KOPT-K1 (cell line): ENCODE results near the gene ZNF710.

Source experiments
- H3K27ac ChIP-seq: fragments of 200-600 bp; sonication (generic); 2 replicates; pipeline ENCODE4 v1.5.1; 2016; ENCODE audit warnings: antibody characterized with exemption, mild to moderate bottlenecking, low read depth, low read length; ENCODE audit not compliant: poor library complexity, severe bottlenecking
- H3K36me3 ChIP-seq: fragments of 200-600 bp; sonication (generic); 2 replicates; pipeline ENCODE4 v1.5.1; 2017; ENCODE audit warnings: antibody characterized with exemption, mild to moderate bottlenecking, low read length, moderate library complexity; ENCODE audit not compliant: insufficient read depth
- H3K9me3 ChIP-seq: fragments of 200-600 bp; sonication (generic); 2 replicates; pipeline ENCODE4 v1.5.1; 2017; ENCODE audit warnings: antibody characterized with exemption, low read length, mild to moderate bottlenecking; ENCODE audit not compliant: insufficient read depth, poor library complexity, severe bottlenecking

ZNF710 gene

DNA sequence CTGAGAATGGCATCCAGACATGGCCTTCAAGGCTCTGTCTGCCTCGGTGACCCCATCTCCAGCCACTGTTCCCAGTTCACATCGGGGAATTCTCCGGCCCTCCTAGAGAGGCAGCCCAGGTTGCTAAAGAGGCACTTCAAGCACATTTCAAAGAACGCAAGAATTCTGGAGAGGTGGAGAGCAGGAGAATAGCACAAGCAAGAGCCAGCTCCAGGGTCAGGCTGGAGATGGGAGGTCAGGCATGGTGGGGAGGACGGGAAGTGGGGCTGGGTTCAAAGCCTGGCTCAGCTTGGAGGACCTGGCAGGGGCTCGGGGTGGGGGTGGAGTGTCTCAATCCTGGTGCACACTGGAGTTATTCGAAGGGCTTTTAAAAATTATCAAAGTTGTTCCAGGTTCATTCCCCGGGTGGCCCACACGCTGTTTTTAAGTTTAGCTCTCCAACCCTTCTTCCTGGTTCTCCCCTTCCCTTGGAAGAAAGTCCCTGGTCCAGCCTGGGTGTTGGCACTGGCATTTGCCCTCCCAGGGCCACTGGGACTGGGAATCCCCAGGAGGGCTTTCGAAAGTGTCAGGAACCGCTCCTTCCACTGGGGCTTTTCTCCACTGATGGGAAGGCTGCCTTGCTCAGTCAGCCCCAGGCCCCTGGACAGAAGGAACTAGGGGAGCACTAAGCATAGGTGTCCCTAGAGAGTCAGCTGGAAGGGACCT is 35.8 kb downstream of the ZNF710 start:
- no peaks in the 10 kb centered on the region for H3K9me3 ChIP-seq
- peak overlapping the region; percentile 54 for H3K27ac ChIP-seq
- H3K36me3 ChIP-seq = no peaks in the 10 kb centered on the region

DNA sequence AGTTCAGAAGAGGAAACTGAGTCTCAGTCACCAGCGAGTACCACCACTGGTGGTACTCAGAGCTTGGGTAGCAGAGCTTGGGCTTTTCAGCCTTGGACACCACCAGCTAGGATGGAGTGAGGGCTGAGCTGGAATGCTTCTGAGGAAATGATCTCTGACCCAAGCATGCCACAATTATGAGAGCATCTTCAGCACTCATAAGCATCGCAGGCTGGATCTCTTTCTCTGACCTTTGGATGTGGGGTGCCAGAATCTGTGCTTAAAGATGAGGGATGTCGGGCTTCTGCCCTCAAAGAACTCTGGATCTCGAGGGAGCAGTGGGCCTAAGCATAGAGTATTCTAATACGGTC is 36.4 kb downstream of the ZNF710 start:
- Histone ChIP-seq H3K27ac (peak overlapping the region; percentile 54), H3K9me3 (no peaks in the 10 kb centered on the region), H3K36me3 (no peaks in the 10 kb centered on the region)

DNA sequence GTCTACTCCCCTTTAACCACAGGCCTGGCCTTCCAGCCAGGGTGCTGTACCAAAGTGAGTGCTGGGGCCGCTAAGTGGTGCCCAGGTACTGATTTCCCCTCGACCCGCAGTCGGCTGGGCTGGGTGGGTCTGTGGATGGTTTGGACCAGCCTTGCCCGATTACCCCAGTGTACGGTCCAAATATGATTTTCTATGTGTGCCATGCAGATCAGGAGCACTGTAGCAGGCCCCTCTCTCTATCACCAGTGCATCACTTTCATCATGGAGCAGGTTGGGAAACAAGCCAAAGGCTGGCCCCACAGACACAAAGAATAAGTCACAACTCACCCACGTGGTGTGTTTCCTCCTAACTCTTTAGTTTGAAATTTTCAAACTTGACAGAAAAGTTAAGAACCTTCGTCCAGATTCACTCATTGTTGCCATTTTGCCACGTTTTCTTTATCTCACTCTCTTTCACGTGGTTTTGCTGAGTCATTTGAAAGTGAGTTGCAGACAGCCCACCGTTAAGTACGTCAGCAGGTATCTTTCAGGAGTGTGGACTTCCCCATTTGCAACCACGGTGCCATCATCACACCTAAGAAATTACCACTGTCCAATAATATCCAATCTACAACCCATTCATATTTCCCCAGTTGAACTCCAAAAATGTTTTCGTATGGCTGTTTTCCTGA is 37.0 kb downstream of the ZNF710 start:
- H3K36me3 ChIP-seq = no peaks in the 10 kb centered on the region
- H3K27ac ChIP-seq = peak overlapping the region; percentile 54
- H3K9me3 ChIP-seq = no peaks in the 10 kb centered on the region

DNA sequence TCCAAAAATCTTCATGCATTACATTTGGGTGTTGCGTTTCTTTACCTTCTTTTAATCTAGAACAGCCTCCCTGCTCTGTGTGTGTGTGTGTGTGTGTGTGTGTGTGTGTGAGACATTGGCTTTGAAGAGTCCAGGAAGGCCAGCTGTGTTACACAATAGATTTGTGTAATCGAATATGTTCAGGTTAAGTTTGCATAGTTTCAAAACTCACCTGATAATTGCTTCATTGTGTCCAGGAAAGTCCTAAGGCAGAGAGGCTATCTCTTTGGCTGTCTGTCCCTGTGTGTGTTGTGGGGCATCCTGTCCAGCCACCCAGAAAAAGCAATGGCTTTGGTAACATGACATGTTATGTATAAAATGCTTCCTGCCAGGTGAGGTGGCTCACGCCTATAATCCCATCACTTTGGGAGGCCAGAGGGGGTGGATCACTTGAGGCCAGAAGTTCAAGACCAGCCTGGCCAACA is 37.5 kb downstream of the ZNF710 start:
- no peaks in the 10 kb centered on the region for H3K36me3 ChIP-seq
- H3K9me3 ChIP-seq = no peaks in the 10 kb centered on the region
- H3K27ac ChIP-seq = peak overlapping the region; percentile 54

DNA sequence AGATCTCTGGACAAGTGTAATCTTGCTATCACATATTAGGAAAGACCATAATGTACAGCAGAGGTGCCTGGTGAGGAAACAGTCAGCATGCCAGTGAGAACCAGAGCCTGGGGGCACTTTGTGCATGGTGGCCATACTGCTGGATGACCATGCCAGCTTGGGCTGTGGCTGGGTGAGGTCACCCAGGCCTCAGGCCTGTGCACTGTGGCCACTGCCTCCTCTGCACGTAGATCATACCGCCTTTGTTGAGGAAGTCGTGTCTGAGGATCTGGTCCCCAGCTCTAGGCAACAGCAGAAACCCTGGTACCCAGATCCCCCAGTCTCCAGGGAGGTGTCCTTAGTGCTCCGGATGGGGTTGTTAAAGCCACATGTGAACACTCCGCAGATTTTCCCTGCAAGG is 38.9 kb downstream of the ZNF710 start:
- Histone ChIP-seq H3K36me3 (no peaks in the 10 kb centered on the region), H3K9me3 (no peaks in the 10 kb centered on the region), H3K27ac (no peak overlapping the region)

DNA sequence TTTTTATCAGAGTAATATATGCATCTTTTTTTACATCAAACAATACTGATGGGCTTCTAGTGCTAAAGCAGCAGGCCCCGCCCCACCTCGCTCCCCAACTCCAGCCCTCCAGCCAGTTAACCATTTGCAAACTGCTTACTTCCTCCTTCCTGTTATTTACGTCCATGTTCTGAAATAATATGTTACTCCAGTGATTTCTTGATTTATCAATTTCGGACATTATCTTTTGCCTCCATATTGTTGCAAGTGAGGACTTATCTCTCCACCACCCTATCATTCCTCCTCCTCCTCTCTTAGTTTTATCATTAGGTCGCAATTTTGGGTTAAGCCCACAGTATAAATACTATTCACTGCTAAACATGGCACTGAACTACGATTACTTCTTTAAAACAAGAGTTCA is 39.5 kb downstream of the ZNF710 start:
- Histone ChIP-seq H3K36me3 (no peaks in the 10 kb centered on the region), H3K9me3 (no peaks in the 10 kb centered on the region), H3K27ac (no peak overlapping the region)

DNA sequence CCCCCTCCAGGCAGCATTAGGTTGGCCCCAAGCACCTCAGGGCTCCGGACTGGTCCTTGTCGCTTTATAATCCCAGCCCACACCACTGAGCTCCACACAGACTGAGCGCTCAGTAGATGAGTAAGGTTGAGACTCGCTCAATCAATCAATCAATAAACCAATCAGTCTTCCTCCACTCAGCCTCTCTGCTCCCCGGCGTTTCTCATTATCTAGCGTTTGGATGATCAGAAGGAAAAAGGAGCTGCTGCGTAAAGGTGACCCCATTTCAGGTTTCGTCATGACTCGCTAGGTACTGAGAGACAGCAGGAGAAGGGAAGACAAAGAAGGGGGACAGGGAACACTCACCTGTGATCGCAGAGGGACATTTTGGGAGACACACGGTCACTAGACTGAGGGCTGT is 41.2 kb downstream of the ZNF710 start:
- Histone ChIP-seq H3K9me3 (no peaks in the 10 kb centered on the region), H3K27ac (no peak overlapping the region), H3K36me3 (no peaks in the 10 kb centered on the region)

DNA sequence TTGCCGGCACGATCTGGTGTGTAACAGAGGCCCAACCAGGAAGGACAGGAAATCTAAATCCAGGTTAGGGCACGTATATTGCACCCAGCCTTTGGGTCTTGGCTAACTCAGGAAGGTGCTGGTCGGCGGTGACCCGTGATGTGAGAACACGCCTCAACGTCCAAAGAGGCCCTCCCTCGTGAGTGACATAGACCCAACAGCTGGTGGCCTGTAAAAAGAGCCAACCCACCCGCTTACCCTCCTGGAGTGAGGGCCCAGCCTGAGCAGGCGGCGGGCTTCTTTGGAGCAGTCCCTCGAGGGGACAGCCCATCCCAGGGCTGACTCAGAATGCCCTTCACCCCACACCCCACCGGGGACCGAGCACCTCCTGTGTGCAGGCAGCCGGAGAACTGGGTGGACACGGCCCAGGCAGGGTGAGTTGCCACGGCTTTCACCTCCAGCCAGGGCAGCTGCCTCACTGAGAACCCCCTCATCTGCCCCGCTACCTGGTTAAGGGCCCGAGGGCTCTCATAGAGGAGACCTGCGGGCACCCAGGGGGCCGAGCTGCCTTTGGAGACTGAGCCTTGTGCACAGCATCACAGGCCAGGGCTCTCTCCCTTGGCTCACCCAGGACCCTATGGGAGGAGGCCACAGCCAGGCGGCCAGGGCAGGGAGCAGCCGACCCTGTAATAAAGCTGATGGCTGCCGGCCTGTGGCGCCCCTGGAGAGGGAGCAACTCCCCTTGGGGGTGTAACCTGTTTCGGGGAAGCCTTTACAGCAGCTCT is 41.8 kb downstream of the ZNF710 start:
- H3K27ac ChIP-seq = no peak overlapping the region
- no peaks in the 10 kb centered on the region for H3K9me3 ChIP-seq
- H3K36me3 ChIP-seq = no peaks in the 10 kb centered on the region

DNA sequence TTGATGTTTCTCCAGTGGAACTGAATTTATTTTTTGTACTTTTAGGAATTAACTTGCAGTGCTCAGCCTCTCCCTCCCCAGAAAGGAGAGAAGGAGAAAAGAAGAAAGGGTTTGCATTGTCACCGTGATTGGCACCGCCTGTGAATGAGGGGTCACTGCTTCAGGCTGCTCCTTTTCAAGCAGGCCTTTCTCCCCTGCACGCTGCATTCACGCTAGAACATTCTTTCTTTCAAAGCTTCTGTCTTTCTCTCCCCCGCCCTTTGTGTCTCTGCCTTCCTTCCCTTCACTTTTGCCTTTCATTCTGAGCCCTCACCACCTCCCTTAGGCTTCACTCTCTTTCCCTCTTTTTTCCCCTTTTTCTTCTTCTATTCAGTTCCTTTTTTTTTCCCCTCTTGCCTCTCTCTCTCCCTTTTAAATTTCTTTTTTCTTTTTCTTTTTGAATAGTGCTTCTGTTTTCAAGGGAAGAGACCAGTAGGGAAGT is 42.4 kb downstream of the ZNF710 start:
- no peak overlapping the region for H3K27ac ChIP-seq
- no peaks in the 10 kb centered on the region for H3K36me3 ChIP-seq
- no peaks in the 10 kb centered on the region for H3K9me3 ChIP-seq

DNA sequence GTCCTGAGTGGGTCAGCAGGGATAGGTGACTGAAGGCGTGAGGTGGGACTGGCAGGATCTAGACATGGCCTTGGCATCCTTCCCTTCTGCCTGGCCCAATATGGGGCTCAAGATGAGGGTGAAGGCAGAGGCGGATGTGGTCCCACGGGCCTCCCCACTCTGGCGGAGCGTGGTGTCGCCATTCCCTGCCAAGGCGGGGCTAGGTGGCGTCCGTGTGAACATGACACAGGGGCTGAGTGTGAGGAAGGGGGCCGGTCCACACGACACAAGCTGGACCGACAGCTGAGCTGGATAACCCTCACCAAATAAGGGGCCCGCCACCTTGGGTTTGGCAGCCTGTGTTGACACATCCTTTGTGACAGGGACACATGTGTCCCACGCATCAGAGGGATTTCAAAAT is 43.1 kb downstream of the ZNF710 start:
- Histone ChIP-seq H3K9me3 (no peaks in the 10 kb centered on the region), H3K36me3 (no peaks in the 10 kb centered on the region), H3K27ac (no peak overlapping the region)

DNA sequence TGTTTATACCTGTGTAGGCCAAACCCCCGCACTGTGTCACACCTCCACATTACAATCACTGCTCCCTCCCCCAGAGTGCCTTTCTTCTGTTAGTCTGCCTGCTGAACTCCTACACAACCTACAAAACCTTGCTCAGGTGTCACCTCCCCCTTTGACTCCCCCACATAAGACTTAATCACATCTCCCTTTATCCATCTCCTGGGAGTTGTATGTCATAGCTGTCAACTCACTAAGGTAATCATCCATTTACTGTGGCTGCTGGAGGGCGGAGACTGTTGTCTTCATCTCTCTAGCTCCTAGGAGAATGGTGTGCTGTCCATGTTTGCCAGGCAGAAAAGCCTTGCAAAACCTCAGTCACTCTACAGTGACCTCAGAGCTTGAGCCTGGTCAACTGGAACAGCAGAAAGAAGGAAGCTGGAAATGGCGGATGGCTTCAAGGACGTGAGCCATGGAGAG is 43.8 kb downstream of the ZNF710 start:
- Histone ChIP-seq H3K9me3 (no peaks in the 10 kb centered on the region), H3K36me3 (no peaks in the 10 kb centered on the region), H3K27ac (no peak overlapping the region)

DNA sequence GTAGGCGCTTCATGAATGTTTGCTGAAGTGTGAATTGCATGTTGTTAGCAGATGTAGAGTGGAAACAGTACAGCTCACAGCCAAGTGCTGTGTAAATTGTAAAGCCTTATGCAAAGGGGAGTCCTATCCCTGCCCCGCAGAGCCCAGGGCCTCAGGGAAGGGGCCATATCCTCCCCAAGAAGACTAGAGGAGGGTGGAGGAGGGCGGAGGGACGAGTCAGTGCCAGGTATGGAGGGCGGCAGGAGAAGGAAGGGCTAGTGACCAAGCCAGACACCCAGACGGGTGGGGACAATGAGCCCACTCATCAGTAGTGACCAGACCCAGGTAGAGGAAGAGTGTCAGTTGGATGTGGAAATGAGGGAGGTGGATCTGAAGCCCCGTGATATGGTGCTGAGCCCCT is 45.2 kb downstream of the ZNF710 start:
- no peaks in the 10 kb centered on the region for H3K36me3 ChIP-seq
- H3K27ac ChIP-seq = no peak overlapping the region
- H3K9me3 ChIP-seq = no peaks in the 10 kb centered on the region

DNA sequence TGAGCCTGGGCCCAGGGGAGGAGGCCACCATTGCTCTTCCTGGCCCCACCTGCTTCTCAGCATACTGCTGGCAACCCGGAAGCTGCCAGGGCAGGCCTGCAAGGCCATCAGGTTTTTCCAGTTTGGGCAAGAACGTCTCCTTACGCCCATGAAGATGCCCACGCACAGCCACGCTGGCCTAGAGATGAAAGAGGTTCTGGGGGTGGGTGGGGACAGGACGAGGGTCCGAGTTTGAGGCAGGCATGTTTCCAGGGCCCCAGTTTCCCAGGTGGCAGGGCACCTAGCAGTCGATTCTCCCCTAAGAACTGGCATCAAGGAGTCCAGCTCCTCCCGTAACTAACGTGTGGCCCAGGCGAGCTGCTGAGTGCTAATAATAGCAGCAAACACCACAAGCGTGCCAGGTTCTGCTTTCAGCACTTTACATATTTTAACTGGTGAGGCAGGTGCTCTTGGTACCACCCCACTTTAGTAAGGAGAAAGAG is 45.8 kb downstream of the ZNF710 start:
- no peaks in the 10 kb centered on the region for H3K36me3 ChIP-seq
- no peak overlapping the region for H3K27ac ChIP-seq
- no peaks in the 10 kb centered on the region for H3K9me3 ChIP-seq

DNA sequence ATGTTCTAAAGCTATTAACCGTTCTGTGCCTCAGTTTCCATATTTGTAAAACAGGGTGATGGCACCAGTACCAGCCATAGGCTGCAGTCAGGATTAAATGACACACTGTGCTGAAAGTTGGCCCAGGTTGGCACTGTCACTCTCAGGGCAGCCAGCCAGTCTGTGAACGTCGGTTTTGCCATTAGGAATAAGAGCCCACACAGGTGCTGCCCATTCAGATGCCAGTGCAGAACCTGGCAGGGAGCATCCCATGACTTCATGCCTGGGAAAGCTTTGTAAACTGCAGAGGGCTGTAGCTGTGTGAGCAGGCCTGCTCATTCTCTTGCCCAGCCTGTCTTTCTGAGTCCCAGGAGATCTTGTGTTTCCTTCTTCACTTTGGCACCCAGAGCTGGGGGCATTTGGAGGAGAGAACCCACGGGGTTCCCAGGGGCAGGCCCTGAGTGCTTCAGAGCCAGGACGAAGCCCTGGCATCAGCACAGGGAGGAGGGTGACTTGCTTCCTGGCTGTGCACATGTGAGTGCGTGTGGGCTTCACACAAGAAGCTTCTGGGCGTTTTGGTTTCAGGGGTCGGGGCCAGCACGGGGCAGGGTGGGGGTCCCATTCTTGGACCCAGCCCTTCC is 46.9 kb downstream of the ZNF710 start:
- Histone ChIP-seq H3K27ac (no peak overlapping the region), H3K9me3 (no peaks in the 10 kb centered on the region), H3K36me3 (no peaks in the 10 kb centered on the region)

DNA sequence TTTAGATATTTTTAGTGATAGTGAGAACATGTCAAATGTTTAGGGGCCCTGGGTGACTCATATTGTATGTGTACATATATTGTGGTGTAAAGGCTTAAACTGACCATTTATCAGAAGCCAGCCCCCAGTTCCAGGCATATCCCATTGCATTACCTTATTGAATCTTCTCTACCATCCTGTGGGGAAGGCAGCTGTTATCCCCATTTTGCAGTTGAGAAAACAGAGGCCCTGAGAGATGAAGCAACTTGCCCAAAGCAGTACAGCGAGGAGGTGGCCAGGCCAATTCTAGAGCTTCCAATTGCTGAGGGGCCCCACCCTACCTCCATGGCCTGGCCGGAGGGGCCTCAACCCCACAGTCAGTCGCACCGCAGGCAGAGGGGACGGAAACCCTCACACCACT is 47.9 kb downstream of the ZNF710 start:
- Histone ChIP-seq H3K36me3 (no peaks in the 10 kb centered on the region), H3K9me3 (no peaks in the 10 kb centered on the region), H3K27ac (no peak overlapping the region)
